NCI-H2107 (cell line): Measurements from ENCODE around the gene UNG.
"Not testable (repeated sequence)": the region's sequence is repeated elsewhere in the genome, so short reads cannot be mapped to it uniquely, and the experiment has no call there.

Experiments
- DNase-seq: peaks from one replicate; lab custom pipeline; 2025; lab: John Stamatoyannopoulos, UW

UNG gene

GRCh38 chr12:109121346-109121880, 24.0 kb downstream of the UNG start:
- no peak for DNase-seq

- no peak for DNase-seq
These were observed 27.7 kb downstream of the UNG start for GRCh38 chr12:109124878-109125648.

- DNase-seq: no peak
These were observed 28.4 kb downstream of the UNG start for GRCh38 chr12:109125791-109126190.

- no peak for DNase-seq
These were observed 29.4 kb downstream of the UNG start for GRCh38 chr12:109126784-109127183.

- DNase-seq: no peak
These were observed 30.3 kb downstream of the UNG start for GRCh38 chr12:109127533-109128242.

- DNase-seq: no peak
These were observed 33.1 kb downstream of the UNG start for GRCh38 chr12:109130297-109131153.

- peak; percentile 40 for DNase-seq
These were observed 34.0 kb downstream of the UNG start for GRCh38 chr12:109131154-109132050.

- DNase-seq: no peak
These were observed 37.0 kb downstream of the UNG start for GRCh38 chr12:109134186-109134917.

- DNase-seq: no peak
These were observed 39.7 kb downstream of the UNG start for GRCh38 chr12:109137055-109137454.

GRCh38 chr12:109139360-109139759, 42.0 kb downstream of the UNG start:
- no peak for DNase-seq

- DNase-seq: no peak
These were observed 42.4 kb downstream of the UNG start for GRCh38 chr12:109139791-109140190.

- no peak for DNase-seq
These were observed 43.2 kb downstream of the UNG start for GRCh38 chr12:109140560-109140959.

GRCh38 chr12:109144224-109144623, 46.8 kb downstream of the UNG start:
- DNase-seq: no peak

GRCh38 chr12:109147126-109147525, 49.7 kb downstream of the UNG start:
- not testable (repeated sequence) for DNase-seq

GRCh38 chr12:109147954-109148353, 50.6 kb downstream of the UNG start:
- DNase-seq: no peak

- DNase-seq: no peak
These were observed 52.8 kb downstream of the UNG start for GRCh38 chr12:109150124-109150640.

GRCh38 chr12:109151457-109151856, 54.1 kb downstream of the UNG start:
- no peak for DNase-seq

GRCh38 chr12:109153821-109154441, 56.5 kb downstream of the UNG start:
- DNase-seq: no peak
